ENCODE measurements around the gene RGS19.

The RGS19 gene

DNA sequence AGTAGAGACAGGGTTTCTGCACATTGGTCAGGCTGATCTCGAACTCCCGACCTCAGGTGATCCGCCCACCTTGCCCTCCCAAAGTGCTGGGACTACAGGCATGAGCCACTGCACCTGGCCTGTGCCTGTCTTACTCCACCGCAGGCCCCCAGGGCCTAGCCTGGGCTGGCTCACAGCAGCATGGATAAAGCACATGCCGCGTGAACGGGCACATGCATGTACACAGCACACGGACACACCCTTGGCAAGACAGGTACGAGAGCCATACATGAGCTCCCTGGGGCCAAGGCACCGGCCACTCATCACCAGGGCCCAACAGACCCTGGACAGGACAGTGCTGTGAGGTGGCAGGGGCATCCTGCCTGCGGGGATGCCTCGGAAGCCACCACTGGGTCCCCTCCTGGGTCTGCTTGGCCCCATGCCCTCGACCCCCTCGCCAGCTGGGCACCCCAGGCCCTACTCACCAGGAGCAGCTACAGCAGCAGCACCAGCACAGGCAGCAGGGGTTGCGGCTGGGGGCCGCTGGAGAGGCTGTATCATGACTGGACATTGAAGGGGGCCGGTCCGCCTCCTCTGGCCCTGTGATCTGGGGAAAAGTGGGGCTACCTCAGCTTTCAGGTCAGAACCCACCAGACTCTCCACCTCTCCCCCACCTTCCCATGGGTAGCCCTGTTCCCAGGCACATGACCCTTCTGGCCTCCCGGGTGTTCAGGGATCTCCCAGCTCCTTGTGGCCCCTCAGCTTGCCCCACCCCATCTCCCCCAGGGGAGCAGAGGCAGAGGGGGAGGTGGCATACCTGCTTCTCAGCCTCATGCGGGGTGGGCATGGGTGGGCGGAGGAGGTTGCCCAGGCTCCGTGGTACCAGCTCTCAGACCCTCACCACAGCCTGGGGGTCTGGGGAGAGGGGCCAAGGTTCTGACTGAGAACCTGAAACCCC lies 3.0 kb downstream of the RGS19 start:
- H3K27ac ChIP-seq (ENCODE audit: low read depth, low read length): no peak overlapping the region
- peaks cover 9% of the 10 kb centered on the region for H3K4me1 ChIP-seq (ENCODE audit: control insufficient read depth, insufficient read depth, low read length)
- peak overlapping the region; percentile 16 for H3K9ac ChIP-seq (ENCODE audit: low read length)
- H3K27me3 ChIP-seq (ENCODE audit: control insufficient read depth, insufficient read depth, low read length): peaks cover 6% of the 10 kb centered on the region
- H3K4me3 ChIP-seq (ENCODE audit: low read length): peak overlapping the region; percentile 33
- peaks cover 6% of the 10 kb centered on the region for H3K36me3 ChIP-seq (ENCODE audit: control insufficient read depth, insufficient read depth, low read length)

DNA sequence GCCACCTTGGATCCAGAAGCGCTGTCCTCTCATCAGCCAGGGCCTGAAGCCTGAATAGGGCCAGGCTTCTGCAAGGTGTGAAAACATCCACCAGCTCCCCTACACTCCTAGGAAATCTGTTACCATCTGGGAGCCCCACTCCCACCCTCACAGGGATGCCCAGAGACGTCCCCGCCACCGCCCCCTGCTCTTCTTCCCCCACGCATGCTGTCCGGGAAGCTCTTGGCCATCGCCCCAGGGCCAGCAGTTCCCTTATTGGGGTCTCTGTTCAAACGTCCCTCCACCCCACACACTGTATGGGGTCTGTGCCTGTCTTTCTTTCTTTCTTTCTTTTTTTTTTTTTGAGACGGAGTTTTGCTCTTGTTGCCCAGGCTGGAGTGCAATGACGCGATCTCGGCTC lies 3.8 kb downstream of the RGS19 start:
- Histone ChIP-seq H3K4me3 (ENCODE audit: low read length) (no peak overlapping the region), H3K9ac (ENCODE audit: low read length) (no peak overlapping the region), H3K27me3 (ENCODE audit: control insufficient read depth, insufficient read depth, low read length) (peaks cover 6% of the 10 kb centered on the region), H3K27ac (ENCODE audit: low read depth, low read length) (no peak overlapping the region), H3K36me3 (ENCODE audit: control insufficient read depth, insufficient read depth, low read length) (peaks cover 6% of the 10 kb centered on the region), H3K4me1 (ENCODE audit: control insufficient read depth, insufficient read depth, low read length) (peaks cover 9% of the 10 kb centered on the region)

DNA sequence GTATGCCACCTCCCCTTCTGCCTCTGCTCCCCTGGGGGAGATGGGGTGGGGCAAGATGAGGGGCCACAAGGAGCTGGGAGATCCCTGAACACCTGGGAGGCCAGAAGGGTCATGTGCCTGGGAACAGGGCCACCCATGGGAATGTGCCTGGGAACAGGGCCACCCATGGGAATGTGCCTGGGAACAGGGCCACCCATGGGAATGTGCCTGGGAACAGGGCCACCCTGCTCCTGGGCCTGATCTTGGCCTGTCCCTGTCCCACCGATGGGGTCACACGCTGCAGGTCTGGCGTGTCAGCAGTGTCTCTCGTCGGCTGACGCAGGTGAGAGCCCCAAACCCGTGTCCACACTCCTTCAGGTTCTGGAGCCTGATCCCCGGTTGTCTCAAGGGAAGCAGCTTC lies 4.4 kb downstream of the RGS19 start:
- Histone ChIP-seq H3K4me3 (ENCODE audit: low read length) (no peak overlapping the region), H3K9ac (ENCODE audit: low read length) (no peak overlapping the region), H3K36me3 (ENCODE audit: control insufficient read depth, insufficient read depth, low read length) (peaks cover 6% of the 10 kb centered on the region), H3K27ac (ENCODE audit: low read depth, low read length) (no peak overlapping the region), H3K4me1 (ENCODE audit: control insufficient read depth, insufficient read depth, low read length) (peaks cover 9% of the 10 kb centered on the region), H3K27me3 (ENCODE audit: control insufficient read depth, insufficient read depth, low read length) (peaks cover 6% of the 10 kb centered on the region)

DNA sequence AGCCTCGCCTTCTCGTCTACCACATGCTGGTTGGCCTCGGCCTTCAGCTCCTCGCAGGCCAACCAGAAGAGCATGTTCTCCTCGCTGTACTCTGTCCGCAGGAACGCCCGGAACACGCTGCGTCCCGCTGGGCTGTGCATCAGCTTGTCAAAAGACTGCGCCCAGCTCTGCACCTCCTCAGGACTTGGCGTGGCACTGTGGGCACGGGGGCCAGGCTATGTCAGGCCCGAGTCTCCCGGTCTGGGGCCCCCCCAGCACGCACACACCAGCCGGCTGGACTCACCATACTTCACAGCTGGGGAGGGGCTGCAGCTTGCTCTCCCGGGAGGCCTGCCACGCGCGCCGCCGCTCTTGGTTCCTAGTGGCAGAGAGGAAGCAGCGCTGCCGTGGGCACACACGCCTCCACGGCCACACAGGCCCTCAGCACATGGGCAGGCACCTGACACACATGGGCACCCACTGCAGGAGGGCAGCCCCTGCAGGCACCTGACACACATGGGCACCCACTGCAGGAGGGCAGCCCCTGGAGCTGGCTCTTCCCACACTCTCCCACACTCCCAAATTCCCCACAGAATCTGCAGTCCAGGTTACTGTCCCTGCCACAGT lies 5.0 kb downstream of the RGS19 start:
- Histone ChIP-seq H3K27me3 (ENCODE audit: control insufficient read depth, insufficient read depth, low read length) (peaks cover 6% of the 10 kb centered on the region), H3K4me3 (ENCODE audit: low read length) (no peak overlapping the region), H3K36me3 (ENCODE audit: control insufficient read depth, insufficient read depth, low read length) (peaks cover 6% of the 10 kb centered on the region), H3K9ac (ENCODE audit: low read length) (no peak overlapping the region), H3K4me1 (ENCODE audit: control insufficient read depth, insufficient read depth, low read length) (peaks cover 9% of the 10 kb centered on the region), H3K27ac (ENCODE audit: low read depth, low read length) (no peak overlapping the region)

DNA sequence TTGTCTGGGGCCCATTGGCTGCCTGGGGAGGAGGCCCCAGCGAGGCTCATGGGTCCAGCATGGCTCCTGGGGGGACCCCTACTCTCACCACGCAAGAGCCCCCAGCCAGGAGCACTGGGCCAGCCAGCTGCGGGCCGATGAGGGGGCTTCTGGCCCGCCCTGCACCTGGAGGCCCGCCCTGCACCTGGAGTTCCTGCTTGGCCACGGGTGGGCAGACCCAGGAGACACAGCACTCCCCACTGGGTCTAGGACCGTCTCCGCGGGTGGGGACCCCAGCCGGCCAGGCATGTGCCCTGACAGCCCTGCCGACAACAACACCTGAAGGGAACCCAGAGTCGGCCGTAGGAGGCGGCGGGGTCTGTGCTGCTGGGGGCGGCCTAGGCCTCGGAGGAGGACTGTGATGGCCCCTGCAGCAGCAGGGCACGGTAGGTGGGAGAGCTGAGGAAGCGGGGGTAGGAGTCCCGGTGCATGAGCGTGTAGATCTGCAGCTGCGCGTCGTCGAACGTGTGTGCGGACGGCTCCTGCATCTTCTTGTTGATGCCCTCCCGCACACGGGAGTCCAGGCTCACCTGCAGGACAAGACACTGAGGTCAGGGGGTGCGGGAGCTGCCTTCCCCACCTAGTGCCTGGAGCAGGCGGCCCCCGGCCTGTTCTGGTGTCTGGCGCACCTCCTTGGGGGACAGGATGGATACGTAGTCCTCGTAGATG lies 5.7 kb downstream of the RGS19 start:
- H3K36me3 ChIP-seq (ENCODE audit: control insufficient read depth, insufficient read depth, low read length): peaks cover 6% of the 10 kb centered on the region
- no peak overlapping the region for H3K4me3 ChIP-seq (ENCODE audit: low read length)
- H3K27me3 ChIP-seq (ENCODE audit: control insufficient read depth, insufficient read depth, low read length): peaks cover under 1% of the 10 kb centered on the region
- peaks cover 3% of the 10 kb centered on the region for H3K4me1 ChIP-seq (ENCODE audit: control insufficient read depth, insufficient read depth, low read length)
- H3K27ac ChIP-seq (ENCODE audit: low read depth, low read length): no peak overlapping the region
- H3K9ac ChIP-seq (ENCODE audit: low read length): no peak overlapping the region

DNA sequence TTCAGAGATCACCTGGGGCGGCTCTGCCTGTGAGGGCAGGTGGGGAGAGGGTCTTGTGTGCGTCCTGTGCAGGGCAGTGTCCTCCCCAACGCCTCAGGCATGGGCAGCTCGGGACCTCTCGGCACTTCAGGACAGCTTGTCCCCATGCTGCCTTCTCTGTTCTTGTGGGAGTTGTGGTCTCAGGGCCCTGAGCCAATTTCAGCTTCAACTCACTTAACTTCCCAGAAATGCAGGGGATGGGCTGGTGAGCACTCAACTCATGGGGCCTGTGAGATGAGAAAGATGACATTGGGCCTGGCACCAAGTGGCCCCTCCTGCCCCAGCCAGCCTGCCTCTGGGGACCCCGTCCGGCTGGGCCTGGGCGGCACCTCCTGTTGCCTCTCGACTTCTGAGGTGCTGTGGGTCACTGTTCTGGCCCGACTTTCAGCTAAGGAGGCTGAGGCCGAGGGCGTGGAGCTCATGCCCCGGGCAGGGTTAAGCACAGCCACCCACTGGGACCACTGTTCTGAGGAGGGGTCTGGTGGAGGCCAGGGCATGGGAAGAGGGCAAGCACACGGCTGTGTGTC lies 6.7 kb downstream of the RGS19 start:
- Histone ChIP-seq H3K27ac (ENCODE audit: low read depth, low read length) (no peak overlapping the region), H3K4me1 (ENCODE audit: control insufficient read depth, insufficient read depth, low read length) (no peaks in the 10 kb centered on the region), H3K36me3 (ENCODE audit: control insufficient read depth, insufficient read depth, low read length) (peaks cover 6% of the 10 kb centered on the region), H3K4me3 (ENCODE audit: low read length) (no peak overlapping the region), H3K9ac (ENCODE audit: low read length) (no peak overlapping the region), H3K27me3 (ENCODE audit: control insufficient read depth, insufficient read depth, low read length) (no peaks in the 10 kb centered on the region)

DNA sequence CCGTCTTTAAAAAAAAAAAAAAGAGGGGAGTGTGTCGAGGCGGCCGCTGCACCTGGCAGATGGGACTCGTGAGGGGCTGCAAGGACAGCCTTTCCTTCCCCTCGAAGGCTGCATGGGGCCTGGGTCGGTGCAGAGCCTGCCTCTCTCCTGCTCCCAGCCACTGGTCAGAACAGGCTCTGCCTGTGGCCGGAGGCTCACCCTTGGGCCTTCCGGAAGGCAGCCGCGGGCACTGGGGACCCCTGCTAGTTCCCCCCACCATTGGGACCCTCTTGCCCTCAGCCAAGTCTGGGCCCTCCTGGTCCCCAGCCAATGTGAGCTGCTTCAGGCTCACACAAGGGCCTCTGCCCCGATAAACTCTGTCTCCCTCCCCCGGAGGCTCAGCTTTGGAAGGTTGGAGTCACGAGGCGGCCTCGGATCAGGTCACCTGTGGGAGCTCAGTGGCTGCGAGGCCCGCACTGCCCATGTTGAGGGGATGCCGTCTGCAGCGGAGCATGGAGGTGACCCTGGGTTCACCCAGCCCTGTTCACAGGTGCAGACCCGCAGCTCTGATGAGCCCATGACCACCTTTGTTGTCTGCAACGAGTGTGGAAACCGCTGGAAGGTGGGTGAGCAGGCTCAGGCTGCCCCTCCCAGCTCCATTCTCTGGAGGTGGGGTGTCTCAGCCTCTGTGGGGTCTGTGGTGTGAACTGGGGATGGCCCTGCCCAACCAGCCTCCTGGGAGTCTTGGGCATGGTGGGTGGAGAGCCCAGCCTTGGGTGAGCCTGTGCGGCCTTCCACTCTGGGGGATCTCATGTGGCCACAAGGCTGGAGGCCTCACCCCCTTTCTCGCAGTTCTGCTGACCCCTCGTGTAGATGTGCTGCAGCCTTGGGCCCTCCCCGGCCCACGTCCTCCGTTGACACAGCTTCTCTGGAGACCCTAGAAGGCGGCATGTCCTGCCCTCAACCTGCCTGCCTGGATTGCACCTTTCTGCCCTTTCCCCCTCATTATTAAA lies 7.7 kb downstream of the RGS19 start:
- peaks cover 6% of the 10 kb centered on the region for H3K36me3 ChIP-seq (ENCODE audit: control insufficient read depth, insufficient read depth, low read length)
- no peak overlapping the region for H3K9ac ChIP-seq (ENCODE audit: low read length)
- no peak overlapping the region for H3K4me3 ChIP-seq (ENCODE audit: low read length)
- no peaks in the 10 kb centered on the region for H3K4me1 ChIP-seq (ENCODE audit: control insufficient read depth, insufficient read depth, low read length)
- H3K27me3 ChIP-seq (ENCODE audit: control insufficient read depth, insufficient read depth, low read length): no peaks in the 10 kb centered on the region
- no peak overlapping the region for H3K27ac ChIP-seq (ENCODE audit: low read depth, low read length)

DNA sequence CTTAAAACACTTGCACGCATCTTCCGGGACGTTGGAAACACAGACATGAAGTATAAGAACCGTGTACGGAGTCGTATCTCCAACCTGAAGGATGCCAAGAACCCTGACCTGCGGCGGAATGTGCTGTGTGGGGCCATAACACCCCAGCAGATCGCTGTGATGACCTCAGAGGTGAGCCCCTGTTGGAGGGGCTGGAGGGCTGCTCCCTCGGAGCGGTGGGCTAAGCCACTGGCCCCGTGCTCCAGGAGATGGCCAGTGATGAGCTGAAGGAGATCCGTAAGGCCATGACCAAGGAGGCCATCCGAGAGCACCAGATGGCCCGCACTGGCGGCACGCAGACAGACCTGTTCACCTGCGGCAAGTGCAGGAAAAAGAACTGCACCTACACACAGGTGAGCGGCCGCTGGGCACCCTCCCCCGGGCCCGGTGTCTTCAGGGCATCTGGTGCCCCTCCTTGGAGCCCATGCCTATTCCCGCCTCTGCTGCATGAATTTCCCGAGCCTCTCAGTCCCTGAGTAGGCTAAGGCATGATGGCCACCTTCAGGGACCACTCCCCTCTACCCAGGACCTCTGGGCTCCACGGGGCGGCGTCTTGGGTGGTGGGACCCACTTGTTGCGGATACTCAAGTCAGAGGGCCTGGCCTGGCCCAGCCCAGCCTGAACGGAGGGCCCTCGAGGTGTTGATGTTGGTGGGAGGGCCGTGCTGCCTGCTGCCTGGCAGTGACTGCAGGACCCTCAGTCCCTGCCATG lies 8.9 kb downstream of the RGS19 start:
- Histone ChIP-seq H3K36me3 (ENCODE audit: control insufficient read depth, insufficient read depth, low read length) (peaks cover 6% of the 10 kb centered on the region), H3K9ac (ENCODE audit: low read length) (no peak overlapping the region), H3K4me3 (ENCODE audit: low read length) (no peak overlapping the region), H3K4me1 (ENCODE audit: control insufficient read depth, insufficient read depth, low read length) (no peaks in the 10 kb centered on the region), H3K27ac (ENCODE audit: low read depth, low read length) (no peak overlapping the region), H3K27me3 (ENCODE audit: control insufficient read depth, insufficient read depth, low read length) (no peaks in the 10 kb centered on the region)

DNA sequence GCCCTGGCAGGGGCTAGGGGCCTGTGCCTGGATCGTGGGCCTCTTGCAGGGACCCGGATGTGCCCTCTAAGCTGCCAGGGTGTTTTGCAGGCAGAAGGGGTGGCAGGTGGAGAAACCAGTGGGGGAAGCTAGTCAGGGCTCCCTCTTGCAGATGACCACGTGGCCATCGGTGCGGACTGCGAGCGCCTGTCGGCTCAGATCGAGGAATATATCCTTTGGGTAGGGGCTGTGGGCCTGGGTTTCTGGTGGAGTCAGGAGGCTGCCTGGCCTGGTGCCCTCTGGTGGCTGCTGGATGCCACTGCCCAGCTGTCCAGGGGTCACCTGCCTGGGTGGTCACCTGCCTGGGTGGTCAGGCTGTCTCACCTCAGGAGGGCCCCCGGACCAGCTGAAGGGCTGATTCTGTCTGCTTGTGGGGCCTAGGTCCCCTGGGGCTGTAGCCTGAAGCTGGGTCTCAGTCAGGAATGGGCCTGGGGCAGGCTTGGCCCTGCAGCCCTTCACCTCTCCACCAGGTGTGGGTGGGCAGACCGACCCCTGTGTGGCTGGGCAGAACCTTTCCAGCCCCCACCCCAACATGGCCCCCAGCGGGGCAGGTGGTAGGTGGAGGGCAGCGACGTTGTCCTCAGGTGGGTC lies 9.6 kb downstream of the RGS19 start:
- H3K9ac ChIP-seq (ENCODE audit: low read length): no peak overlapping the region
- peaks cover 6% of the 10 kb centered on the region for H3K36me3 ChIP-seq (ENCODE audit: control insufficient read depth, insufficient read depth, low read length)
- H3K4me3 ChIP-seq (ENCODE audit: low read length): no peak overlapping the region
- H3K27ac ChIP-seq (ENCODE audit: low read depth, low read length): no peak overlapping the region
- no peaks in the 10 kb centered on the region for H3K4me1 ChIP-seq (ENCODE audit: control insufficient read depth, insufficient read depth, low read length)
- no peaks in the 10 kb centered on the region for H3K27me3 ChIP-seq (ENCODE audit: control insufficient read depth, insufficient read depth, low read length)

DNA sequence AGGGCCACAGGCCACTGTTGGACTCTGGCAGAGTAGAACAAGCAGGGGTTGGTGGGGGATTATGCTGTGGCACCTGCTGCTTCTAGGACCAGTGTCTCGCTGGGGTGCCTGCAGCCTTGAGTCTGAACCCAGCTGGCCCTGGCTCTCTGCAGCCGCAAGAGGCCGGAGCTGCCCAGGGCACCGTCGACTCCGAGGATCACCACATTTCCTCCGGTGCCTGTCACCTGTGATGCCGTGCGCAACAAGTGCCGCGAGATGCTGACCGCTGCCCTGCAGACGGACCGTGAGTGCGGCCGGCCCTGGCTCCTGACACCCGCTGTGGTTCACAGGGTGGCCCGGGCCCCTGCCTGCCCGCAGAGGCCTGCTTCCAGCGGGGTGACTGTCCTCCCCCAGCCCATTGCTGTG lies 10.1 kb downstream of the RGS19 start:
- no peaks in the 10 kb centered on the region for H3K27me3 ChIP-seq (ENCODE audit: control insufficient read depth, insufficient read depth, low read length)
- peaks cover 6% of the 10 kb centered on the region for H3K36me3 ChIP-seq (ENCODE audit: control insufficient read depth, insufficient read depth, low read length)
- H3K4me3 ChIP-seq (ENCODE audit: low read length): no peak overlapping the region
- H3K4me1 ChIP-seq (ENCODE audit: control insufficient read depth, insufficient read depth, low read length): peaks cover 3% of the 10 kb centered on the region
- H3K9ac ChIP-seq (ENCODE audit: low read length): no peak overlapping the region
- H3K27ac ChIP-seq (ENCODE audit: low read depth, low read length): no peak overlapping the region
